ENCODE measurements around the gene CDK11B. TPM values are rescaled to one million over a fixed set of nuclear protein-coding genes. Genes with fewer than 3 reads are reported as not detected.

CDK11B gene
- total and polyA plus RNA-seq, 2 experiments from 2014 or later: 11.7 to 19.1 TPM

- no peak overlapping the region for H2AFZ ChIP-seq
- no peak overlapping the region for H3K4me2 ChIP-seq (ENCODE audit: unreplicated experiment)
- H3K9me2 ChIP-seq (ENCODE audit: insufficient read depth): no peaks in the 10 kb centered on the region
- WGBS, 2 experiments (ENCODE audit: low coverage in 1 of 2, low lambda C conversion rate in 2 of 2, missing lambda C conversion rate in 2 of 2): 76% methylated on average over 12 of the region's 12 CpGs
- no peaks in the 10 kb centered on the region for H4K20me1 ChIP-seq (ENCODE audit: insufficient read depth)
- peaks cover 17% of the 10 kb centered on the region for H3K79me2 ChIP-seq (ENCODE audit: insufficient read depth)
- DNase-seq: no peak
- H3K27ac ChIP-seq: no peak overlapping the region
- no peak overlapping the region for H3K9ac ChIP-seq
- no peaks in the 10 kb centered on the region for H3K36me3 ChIP-seq (ENCODE audit: low read depth)
- TF ChIP-seq EZH2 (IDR thresholded peaks at IDR 0.05; ENCODE audit: insufficient read depth, poor library complexity, severe bottlenecking) (no peak), EZH2phosphoT487 (IDR thresholded peaks at IDR 0.05; ENCODE audit: insufficient read depth, low read depth) (no peak)
- no peaks in the 10 kb centered on the region for H3K27me3 ChIP-seq (replicated peaks; ENCODE audit: insufficient read depth)
- no peaks in the 10 kb centered on the region for H3K4me1 ChIP-seq (ENCODE audit: insufficient read depth)
- no peaks in the 10 kb centered on the region for H3K9me3 ChIP-seq (ENCODE audit: low read depth)
- H3F3A ChIP-seq (ENCODE audit: insufficient read depth): peaks cover 21% of the 10 kb centered on the region
- no peak overlapping the region for H3K4me3 ChIP-seq
- in situ Hi-C loops (cut with MboI): no loop called here
Observed at GRCh38 chr1:1609822-1610485, 48.9 kb downstream of the CDK11B start.

- Histone ChIP-seq H3K27ac (no peak overlapping the region), H3F3A (ENCODE audit: insufficient read depth) (0 out of 2 replicates have a peak, but pooled peaks cover 4% of the 10 kb centered on the region), H3K4me2 (ENCODE audit: unreplicated experiment) (no peak overlapping the region), H3K36me3 (ENCODE audit: low read depth) (no peaks in the 10 kb centered on the region), H3K9ac (no peak overlapping the region), H3K79me2 (ENCODE audit: insufficient read depth) (no peaks in the 10 kb centered on the region), H2AFZ (no peak overlapping the region), H3K4me3 (no peak overlapping the region), H3K4me1 (ENCODE audit: insufficient read depth) (no peaks in the 10 kb centered on the region), H3K9me3 (ENCODE audit: low read depth) (no peaks in the 10 kb centered on the region), H4K20me1 (ENCODE audit: insufficient read depth) (no peaks in the 10 kb centered on the region), H3K9me2 (ENCODE audit: insufficient read depth) (no peaks in the 10 kb centered on the region), H3K27me3 (replicated peaks; ENCODE audit: insufficient read depth) (no peaks in the 10 kb centered on the region)
- no peak for DNase-seq
- TF ChIP-seq EZH2 (IDR thresholded peaks at IDR 0.05; ENCODE audit: insufficient read depth, poor library complexity, severe bottlenecking) (no peak), EZH2phosphoT487 (IDR thresholded peaks at IDR 0.05; ENCODE audit: insufficient read depth, low read depth) (no peak)
- 67 to 85% methylated on average over 3 to 12 of the region's 13 CpGs for WGBS, 2 experiments (ENCODE audit: low coverage in 1 of 2, low lambda C conversion rate in 2 of 2, missing lambda C conversion rate in 2 of 2)
- in situ Hi-C loops (cut with MboI): no loop called here
Observed at GRCh38 chr1:1606232-1606631, 52.6 kb downstream of the CDK11B start.

- no peak overlapping the region for H3K27ac ChIP-seq
- no peak overlapping the region for H2AFZ ChIP-seq
- H3K4me3 ChIP-seq: no peak overlapping the region
- TF ChIP-seq EZH2 (IDR thresholded peaks at IDR 0.05; ENCODE audit: insufficient read depth, poor library complexity, severe bottlenecking): no peak
- TF ChIP-seq EZH2phosphoT487 (IDR thresholded peaks at IDR 0.05; ENCODE audit: insufficient read depth, low read depth): no peak
- in situ Hi-C loops (cut with MboI): no loop called here
- H3K79me2 ChIP-seq (ENCODE audit: insufficient read depth): no peaks in the 10 kb centered on the region
- no peak overlapping the region for H3K9ac ChIP-seq
- no peaks in the 10 kb centered on the region for H3K9me3 ChIP-seq (ENCODE audit: low read depth)
- no peak overlapping the region for H3K4me2 ChIP-seq (ENCODE audit: unreplicated experiment)
- H3K27me3 ChIP-seq (replicated peaks; ENCODE audit: insufficient read depth): no peaks in the 10 kb centered on the region
- H3K4me1 ChIP-seq (ENCODE audit: insufficient read depth): no peaks in the 10 kb centered on the region
- no peaks in the 10 kb centered on the region for H3K9me2 ChIP-seq (ENCODE audit: insufficient read depth)
- no peak for DNase-seq
- no peaks in the 10 kb centered on the region for H4K20me1 ChIP-seq (ENCODE audit: insufficient read depth)
- H3F3A ChIP-seq (ENCODE audit: insufficient read depth): 0 out of 2 replicates have a peak, but pooled peaks cover 4% of the 10 kb centered on the region
- no peaks in the 10 kb centered on the region for H3K36me3 ChIP-seq (ENCODE audit: low read depth)
- 91% methylated on average over 17 of the region's 17 CpGs; no CpG with 5 or more reads in 1 of the 2 experiments for WGBS, 2 experiments (ENCODE audit: low coverage in 1 of 2, low lambda C conversion rate in 2 of 2, missing lambda C conversion rate in 2 of 2)
Observed at GRCh38 chr1:1605724-1606123, 53.1 kb downstream of the CDK11B start.

- Histone ChIP-seq H3K79me2 (ENCODE audit: insufficient read depth) (no peaks in the 10 kb centered on the region), H3K9ac (no peak overlapping the region), H3K4me2 (ENCODE audit: unreplicated experiment) (no peak overlapping the region), H3K9me2 (ENCODE audit: insufficient read depth) (no peaks in the 10 kb centered on the region), H3K4me1 (ENCODE audit: insufficient read depth) (no peaks in the 10 kb centered on the region), H3K27me3 (replicated peaks; ENCODE audit: insufficient read depth) (no peaks in the 10 kb centered on the region), H4K20me1 (ENCODE audit: insufficient read depth) (no peaks in the 10 kb centered on the region), H2AFZ (no peak overlapping the region), H3K9me3 (ENCODE audit: low read depth) (no peaks in the 10 kb centered on the region), H3K27ac (no peak overlapping the region), H3F3A (ENCODE audit: insufficient read depth) (0 out of 2 replicates have a peak, but pooled peaks cover 4% of the 10 kb centered on the region), H3K4me3 (no peak overlapping the region), H3K36me3 (ENCODE audit: low read depth) (no peaks in the 10 kb centered on the region)
- no peak for DNase-seq
- in situ Hi-C loops (cut with MboI): no loop called here
- TF ChIP-seq EZH2phosphoT487 (IDR thresholded peaks at IDR 0.05; ENCODE audit: insufficient read depth, low read depth): no peak
- no peak for TF ChIP-seq EZH2 (IDR thresholded peaks at IDR 0.05; ENCODE audit: insufficient read depth, poor library complexity, severe bottlenecking)
- 37 to 57% methylated on average over 9 to 14 of the region's 14 CpGs for WGBS, 2 experiments (ENCODE audit: low coverage in 1 of 2, low lambda C conversion rate in 2 of 2, missing lambda C conversion rate in 2 of 2)
Observed at GRCh38 chr1:1605034-1605591, 53.7 kb downstream of the CDK11B start.
